ENCODE measurements around the gene PHC2.

PHC2 gene

GRCh38 chr1:33434363-33434750 is 3.5 kb upstream of the PHC2 start:
- Histone ChIP-seq H3K36me3 (replicated peaks) (no peaks in the 10 kb centered on the region), H3K27me3 (replicated peaks) (no peaks in the 10 kb centered on the region), H3K4me3 (ENCODE audit: low read depth, low read length) (no peak overlapping the region), H3K27ac (peak overlapping the region; percentile 58)
- no peak for TF ChIP-seq CTCF (IDR thresholded peaks at IDR 0.05; ENCODE audit: low read depth, low read length, missing control alignments)
- DNase-seq, result no peak
- in situ Hi-C loops (cut with HindIII; ENCODE audit: low pct_ligation_motif_present, low sequenced_read_pairs), result no loop called here

GRCh38 chr1:33433509-33434362 is 2.8 kb upstream of the PHC2 start:
- Histone ChIP-seq H3K4me3 (ENCODE audit: low read depth, low read length) (no peak overlapping the region), H3K27me3 (replicated peaks) (no peaks in the 10 kb centered on the region), H3K36me3 (replicated peaks) (no peaks in the 10 kb centered on the region), H3K27ac (peak overlapping the region; percentile 58)
- TF ChIP-seq CTCF (IDR thresholded peaks at IDR 0.05; ENCODE audit: low read depth, low read length, missing control alignments), result no peak
- DNase-seq, result peak; percentile 97
- in situ Hi-C loops (cut with HindIII; ENCODE audit: low pct_ligation_motif_present, low sequenced_read_pairs), result no loop called here

- Histone ChIP-seq H3K27ac (peak overlapping the region; percentile 60), H3K4me3 (ENCODE audit: low read depth, low read length) (peak overlapping the region; percentile 68), H3K27me3 (replicated peaks) (no peaks in the 10 kb centered on the region), H3K36me3 (replicated peaks) (peaks cover 4% of the 10 kb centered on the region)
- in situ Hi-C loops (cut with HindIII; ENCODE audit: low pct_ligation_motif_present, low sequenced_read_pairs), result no loop called here
- no peak for DNase-seq
- no peak for TF ChIP-seq CTCF (IDR thresholded peaks at IDR 0.05; ENCODE audit: low read depth, low read length, missing control alignments)
Observed at GRCh38 chr1:33429856-33430691, 821 bp downstream of the PHC2 start.

- in situ Hi-C loops (cut with HindIII; ENCODE audit: low pct_ligation_motif_present, low sequenced_read_pairs), result no loop called here
- Histone ChIP-seq H3K27me3 (replicated peaks) (no peaks in the 10 kb centered on the region), H3K27ac (no peak overlapping the region), H3K4me3 (ENCODE audit: low read depth, low read length) (peak overlapping the region; percentile 68), H3K36me3 (replicated peaks) (peaks cover 4% of the 10 kb centered on the region)
- DNase-seq, result no peak
- no peak for TF ChIP-seq CTCF (IDR thresholded peaks at IDR 0.05; ENCODE audit: low read depth, low read length, missing control alignments)
Observed at GRCh38 chr1:33429332-33429731, 1.6 kb downstream of the PHC2 start.

GRCh38 chr1:33428661-33429060 is 2.2 kb downstream of the PHC2 start:
- in situ Hi-C loops (cut with HindIII; ENCODE audit: low pct_ligation_motif_present, low sequenced_read_pairs), result no loop called here
- no peak for DNase-seq
- H3K27me3 ChIP-seq (replicated peaks), result no peaks in the 10 kb centered on the region
- no peak for TF ChIP-seq CTCF (IDR thresholded peaks at IDR 0.05; ENCODE audit: low read depth, low read length, missing control alignments)
- H3K4me3 ChIP-seq (ENCODE audit: low read depth, low read length), result peak overlapping the region; percentile 68
- peaks cover 4% of the 10 kb centered on the region for H3K36me3 ChIP-seq (replicated peaks)
- H3K27ac ChIP-seq, result no peak overlapping the region

Measured in brain microvascular endothelial cell (primary cell).